OCI-LY3 (cell line): ENCODE measurements around the gene CDC20B.
"Not testable (repeated sequence)": the region's sequence is repeated elsewhere in the genome, so short reads cannot be mapped to it uniquely, and the experiment has no call there.

Experiments
- EZH2phosphoT487 ChIP-seq: fragments of 200-600 bp; shearing (Covaris generic); IDR thresholded peaks from 2 replicates; pipeline ENCODE4 v1.6.1; 2018; ENCODE audit warnings: antibody characterized with exemption, mixed run types, low read depth
- TF ChIP-seq, protein P1 (sequence below): fragments of 200-600, 300-600 bp; sonication (generic); IDR thresholded peaks from 2 replicates; pipeline ENCODE4 v1.5.1; 2014; ENCODE audit warnings: antibody characterized with exemption, low read length, low read depth

DNA sequence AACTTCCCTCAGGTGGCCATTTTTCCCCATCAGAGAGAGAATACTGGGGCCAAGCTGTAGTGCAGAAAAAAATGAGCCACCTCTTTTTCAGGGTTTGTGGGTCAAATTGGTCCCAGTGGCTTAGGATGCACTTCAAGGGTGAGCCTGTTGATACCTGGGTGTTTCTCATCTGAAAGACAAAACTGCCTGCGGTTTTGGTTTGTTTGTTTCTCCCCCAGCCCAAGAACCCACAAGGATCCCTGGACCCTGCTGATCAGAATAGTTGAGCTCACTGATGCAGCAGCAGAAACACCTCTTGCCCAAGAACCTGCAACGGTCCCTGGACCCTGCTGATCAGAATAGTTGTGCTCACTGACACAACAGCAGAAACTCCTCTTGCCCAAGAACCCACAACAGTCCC is 83.7 kb downstream of the CDC20B start:
- not testable (repeated sequence) for TF ChIP-seq EZH2phosphoT487
- TF ChIP-seq, protein P1, sequence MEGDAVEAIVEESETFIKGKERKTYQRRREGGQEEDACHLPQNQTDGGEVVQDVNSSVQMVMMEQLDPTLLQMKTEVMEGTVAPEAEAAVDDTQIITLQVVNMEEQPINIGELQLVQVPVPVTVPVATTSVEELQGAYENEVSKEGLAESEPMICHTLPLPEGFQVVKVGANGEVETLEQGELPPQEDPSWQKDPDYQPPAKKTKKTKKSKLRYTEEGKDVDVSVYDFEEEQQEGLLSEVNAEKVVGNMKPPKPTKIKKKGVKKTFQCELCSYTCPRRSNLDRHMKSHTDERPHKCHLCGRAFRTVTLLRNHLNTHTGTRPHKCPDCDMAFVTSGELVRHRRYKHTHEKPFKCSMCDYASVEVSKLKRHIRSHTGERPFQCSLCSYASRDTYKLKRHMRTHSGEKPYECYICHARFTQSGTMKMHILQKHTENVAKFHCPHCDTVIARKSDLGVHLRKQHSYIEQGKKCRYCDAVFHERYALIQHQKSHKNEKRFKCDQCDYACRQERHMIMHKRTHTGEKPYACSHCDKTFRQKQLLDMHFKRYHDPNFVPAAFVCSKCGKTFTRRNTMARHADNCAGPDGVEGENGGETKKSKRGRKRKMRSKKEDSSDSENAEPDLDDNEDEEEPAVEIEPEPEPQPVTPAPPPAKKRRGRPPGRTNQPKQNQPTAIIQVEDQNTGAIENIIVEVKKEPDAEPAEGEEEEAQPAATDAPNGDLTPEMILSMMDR, result not testable (repeated sequence)
